PC-3 (cell line): ENCODE data around the gene WTAP. TPM values are rescaled to one million over a fixed set of nuclear protein-coding genes. Genes with fewer than 3 reads are reported as not detected.
A peak's percentile ranks its signal among the peaks of the same experiment; 100 is the strongest.

ENCODE experiments used
- ATAC-seq: fragments of 200-7000 bp; cut with Tn5 transposase; 2 replicates; pipeline ENCODE4 v1.9.1; 2020; ENCODE audit warnings: mild to moderate bottlenecking, moderate library complexity
- Bru-seq: library from RNA; stranded (reverse); fragments of 400-500 nt; gene quantifications from one replicate; lab custom pipeline; 2021; lab: Mats Ljungman, UMichigan
- BruChase-seq, 2 experiments: library from RNA; stranded (reverse); fragments of 400-500 nt; gene quantifications; one replicate each; lab custom pipeline; 2021; lab: Mats Ljungman, UMichigan
- BruUV-seq: library from RNA; stranded (reverse); fragments of 400-500 nt; replicated peaks from 2 replicates; lab custom pipeline; 2021; lab: Mats Ljungman, UMichigan
- CTCF ChIA-PET: fragments of 300-600 bp; sonication (Branson Sonifier 250); formaldehyde crosslinking; loops from one replicate; lab custom pipeline; 2022; ENCODE audit warnings: antibody characterized with exemption; lab: Charles Lee
- POLR2A ChIA-PET: fragments of 300-600 bp; sonication (Branson Sonifier 250); formaldehyde crosslinking; loops from one replicate; lab custom pipeline; 2022; ENCODE audit warnings: antibody characterized with exemption; ENCODE audit not compliant: unreplicated experiment; lab: Charles Lee
- DNase-seq: peaks from one replicate; pipeline ENCODE4 v3.0.0-alpha.2; 2015
- H2AFZ ChIP-seq: fragments of 300-600 bp; sonication (generic); 2 replicates; pipeline ENCODE4 v1.6.0; 2016; ENCODE audit warnings: antibody characterized with exemption, low read length
- H3F3A ChIP-seq: fragments of 300-600 bp; sonication (generic); one replicate; pipeline ENCODE4 v1.6.0; 2017; ENCODE audit warnings: antibody characterized with exemption, low read length, control low read depth, mild to moderate bottlenecking; ENCODE audit not compliant: unreplicated experiment
- H3K27ac ChIP-seq: fragments of 300-600 bp; sonication (generic); 2 replicates; pipeline ENCODE4 v1.5.1; 2016; ENCODE audit warnings: mild to moderate bottlenecking, low read length
- H3K27me3 ChIP-seq: fragments of 300-600 bp; sonication (generic); 2 replicates; pipeline ENCODE4 v1.6.1; 2016; ENCODE audit warnings: low read length, mixed read lengths
- H3K36me3 ChIP-seq: fragments of 300-600 bp; sonication (generic); 2 replicates; pipeline ENCODE4 v1.6.1; 2016; ENCODE audit warnings: low read depth, mixed run types, low read length, mixed read lengths
- H3K4me1 ChIP-seq: fragments of 300-600 bp; sonication (generic); 2 replicates; pipeline ENCODE4 v1.5.1; 2016; ENCODE audit warnings: low read length; ENCODE audit not compliant: insufficient read depth
- H3K4me2 ChIP-seq: fragments of 300-600 bp; sonication (generic); 2 replicates; pipeline ENCODE4 v1.6.0; 2016; ENCODE audit warnings: low read length
- H3K4me3 ChIP-seq: fragments of 300-600 bp; sonication (generic); 2 replicates; pipeline ENCODE4 v1.5.1; 2016; ENCODE audit warnings: mild to moderate bottlenecking, low read length, mixed read lengths
- H3K79me2 ChIP-seq: fragments of 300-600 bp; sonication (generic); 2 replicates; pipeline ENCODE4 v1.6.1; 2017; ENCODE audit warnings: low read length, mixed read lengths
- H3K9ac ChIP-seq: fragments of 300-600 bp; sonication (generic); 2 replicates; pipeline ENCODE4 v1.6.0; 2016; ENCODE audit warnings: mild to moderate bottlenecking, low read length
- H3K9me2 ChIP-seq: fragments of 300-600 bp; sonication (generic); replicated peaks from 2 replicates; pipeline ENCODE4 v1.6.1; 2016; ENCODE audit warnings: mixed run types, low read length, mixed read lengths
- H3K9me3 ChIP-seq: fragments of 300-600 bp; sonication (generic); 2 replicates; pipeline ENCODE4 v1.6.1; 2016; ENCODE audit warnings: low read length, mixed read lengths
- H4K20me1 ChIP-seq: fragments of 300-600 bp; sonication (generic); 2 replicates; pipeline ENCODE4 v1.6.1; 2016; ENCODE audit warnings: low read length, mixed read lengths
- EZH2 ChIP-seq: fragments of 300-600 bp; sonication (generic); IDR thresholded peaks from one replicate; pipeline ENCODE4 v1.6.1; 2017; ENCODE audit warnings: antibody characterized with exemption, mild to moderate bottlenecking, low read length; ENCODE audit not compliant: unreplicated experiment
- EZH2phosphoT487 ChIP-seq: fragments of 300-600 bp; sonication (generic); IDR thresholded peaks from 2 replicates; pipeline ENCODE4 v1.6.1; 2018; ENCODE audit warnings: mild to moderate bottlenecking, antibody characterized with exemption, low read length, borderline replicate concordance
- intact Hi-C: fragments of 100-400 bp; cut with micrococcal nuclease; formaldehyde crosslinking; loops from 2 replicates; pipeline ENCODE4 v1.9.0; 2023
- long read RNA-seq: library from polyadenylated mRNA; unstranded; transcript quantifications from one replicate; pipeline ENCODE4 v2.0.0, GENCODE V29; 2021; ENCODE audit not compliant: unreplicated experiment
- total RNA-seq: library from RNA; depleted of rRNA; stranded (reverse); fragments of >200 nt; gene quantifications from 2 replicates; pipeline ENCODE4 v1.2.3, GENCODE V29; 2014; rRNA removed
- TF ChIP-seq, protein P1 (sequence below): fragments of 300-600 bp; sonication (generic); conservative IDR thresholded peaks from 2 replicates; pipeline ENCODE4 v1.5.1; 2017; ENCODE audit warnings: antibody characterized with exemption, low read depth, mild to moderate bottlenecking, low read length

WTAP gene
- total RNA-seq = 50.8 and 54.5 TPM in 2 replicates
- Bru-seq, nascent RNA = percentile 91 among the genes with signal in this experiment
- percentile 91 among the genes with signal in this experiment for BruChase-seq, experiment 1, labeled RNA remaining after a 6-hour chase
- percentile 92 among the genes with signal in this experiment for BruChase-seq, experiment 2, labeled RNA remaining after a 2-hour chase
- long read RNA-seq, transcript WTAP-202 (8 exons, 3,656 nt) = minor isoform, 17 of 83 reads
- long read RNA-seq, transcript WTAP-201 (6 exons, 1,622 nt) = minor isoform, 17 of 83 reads
- long read RNA-seq, transcript WTAP-206 (8 exons, 2,109 nt) = major isoform, 31 of 83 reads
- long read RNA-seq, partial matches to known transcripts = 10 of 83 reads
- long read RNA-seq, other reads (novel, unspliced or antisense) = 4 of 83 reads

GRCh38 chr6:159726918-159727716 lies at the start of gene WTAP:
TSS of gene WTAP (plus strand) at chr6:159727506. CDS start at chr6:159736266, 8,760 bp downstream.
- ChIA-PET POLR2A (interaction anchor here (0.5 to 0.9 kb wide), 11 partner anchors 18 to 1319 kb away, joined by 3 to 11 read pairs (median 5); partner anchors contain the start of gene TCP1), CTCF (interaction anchor here (0.6 kb wide), 1 partner anchor 1304 kb away, joined by 3 read pairs; no protein-coding TSS in a partner anchor)
- Histone ChIP-seq H3K9me2 (no peaks in the 10 kb centered on the region), H3K9ac (peak within 1 kb of the TSS; percentile 97), H3K79me2 (peaks cover 95% of the 10 kb centered on the region), H4K20me1 (peaks cover 43% of the 10 kb centered on the region), H3K36me3 (peaks cover 15% of the 10 kb centered on the region; the same call in 1 of the 2 replicates), H3K4me3 (peak within 1 kb of the TSS; percentile 99), H3K27me3 (no peaks in the 10 kb centered on the region), H2AFZ (peak within 1 kb of the TSS; percentile 88), H3K4me1 (peaks cover 16% of the 10 kb centered on the region), H3K4me2 (peak within 1 kb of the TSS; percentile 89), H3F3A (no peaks in the 10 kb centered on the region), H3K27ac (peak within 1 kb of the TSS; percentile 96), H3K9me3 (no peaks in the 10 kb centered on the region)
- BruUV-seq = no TSS peak
- no peak for TF ChIP-seq EZH2
- TF ChIP-seq EZH2phosphoT487 = no peak
- TF ChIP-seq, protein P1, sequence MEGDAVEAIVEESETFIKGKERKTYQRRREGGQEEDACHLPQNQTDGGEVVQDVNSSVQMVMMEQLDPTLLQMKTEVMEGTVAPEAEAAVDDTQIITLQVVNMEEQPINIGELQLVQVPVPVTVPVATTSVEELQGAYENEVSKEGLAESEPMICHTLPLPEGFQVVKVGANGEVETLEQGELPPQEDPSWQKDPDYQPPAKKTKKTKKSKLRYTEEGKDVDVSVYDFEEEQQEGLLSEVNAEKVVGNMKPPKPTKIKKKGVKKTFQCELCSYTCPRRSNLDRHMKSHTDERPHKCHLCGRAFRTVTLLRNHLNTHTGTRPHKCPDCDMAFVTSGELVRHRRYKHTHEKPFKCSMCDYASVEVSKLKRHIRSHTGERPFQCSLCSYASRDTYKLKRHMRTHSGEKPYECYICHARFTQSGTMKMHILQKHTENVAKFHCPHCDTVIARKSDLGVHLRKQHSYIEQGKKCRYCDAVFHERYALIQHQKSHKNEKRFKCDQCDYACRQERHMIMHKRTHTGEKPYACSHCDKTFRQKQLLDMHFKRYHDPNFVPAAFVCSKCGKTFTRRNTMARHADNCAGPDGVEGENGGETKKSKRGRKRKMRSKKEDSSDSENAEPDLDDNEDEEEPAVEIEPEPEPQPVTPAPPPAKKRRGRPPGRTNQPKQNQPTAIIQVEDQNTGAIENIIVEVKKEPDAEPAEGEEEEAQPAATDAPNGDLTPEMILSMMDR = no peak
- ATAC-seq (peak; percentile 81), DNase-seq (peak; percentile 87)
- intact Hi-C loops = loop anchor here (1.0 to 2.0 kb wide), 3 partner anchors 32 to 62 kb away; partner anchors contain the start of gene TCP1

DNA sequence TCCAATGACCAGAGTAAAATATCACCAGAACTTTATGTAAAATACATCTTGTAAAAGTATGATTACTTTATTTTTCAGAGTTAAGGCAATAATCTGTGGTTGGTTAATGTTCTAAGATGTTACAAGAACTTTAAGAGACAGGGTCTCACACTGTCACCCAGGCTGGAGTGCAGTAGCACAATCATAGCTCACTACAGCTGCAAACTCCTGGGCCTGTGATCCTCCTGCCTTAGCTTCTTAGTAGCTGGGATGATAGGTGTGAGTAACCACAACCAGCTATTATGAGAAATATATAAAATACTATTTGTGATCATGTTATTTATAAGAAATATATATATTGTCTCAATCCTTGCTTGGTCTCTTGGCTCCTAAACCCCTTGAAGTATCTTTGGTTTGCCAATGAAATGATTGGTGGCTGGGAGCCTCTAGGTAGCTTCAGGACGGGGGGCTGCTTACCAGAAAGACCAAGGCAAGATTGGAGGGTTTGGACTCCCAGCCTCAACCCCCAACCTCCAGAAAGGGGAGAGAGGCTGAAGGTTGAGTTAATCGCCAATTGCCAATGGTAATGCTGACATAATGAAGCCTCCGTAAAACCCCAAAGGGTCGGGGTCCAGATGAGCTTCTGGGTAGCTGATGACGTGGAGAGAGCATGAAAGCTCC lies 49.7 kb upstream of the WTAP start:
- DNase-seq (no peak), ATAC-seq (no peak)
- Histone ChIP-seq H3K9me3 (no peaks in the 10 kb centered on the region), H2AFZ (no peak overlapping the region), H3K4me1 (peaks cover 4% of the 10 kb centered on the region; the same call in 1 of the 2 replicates), H3K4me2 (no peak overlapping the region), H3K79me2 (no peaks in the 10 kb centered on the region), H3K27me3 (no peaks in the 10 kb centered on the region), H3K27ac (no peak overlapping the region), H4K20me1 (no peaks in the 10 kb centered on the region), H3F3A (no peaks in the 10 kb centered on the region), H3K36me3 (no peaks in the 10 kb centered on the region; the same call in 1 of the 2 replicates), H3K9me2 (no peaks in the 10 kb centered on the region), H3K4me3 (no peak overlapping the region), H3K9ac (no peak overlapping the region)
- no peak for TF ChIP-seq EZH2
- intact Hi-C loops = no loop called here
- ChIA-PET POLR2A (no interaction called here), CTCF (no interaction called here)
- no TSS peak for BruUV-seq

DNA sequence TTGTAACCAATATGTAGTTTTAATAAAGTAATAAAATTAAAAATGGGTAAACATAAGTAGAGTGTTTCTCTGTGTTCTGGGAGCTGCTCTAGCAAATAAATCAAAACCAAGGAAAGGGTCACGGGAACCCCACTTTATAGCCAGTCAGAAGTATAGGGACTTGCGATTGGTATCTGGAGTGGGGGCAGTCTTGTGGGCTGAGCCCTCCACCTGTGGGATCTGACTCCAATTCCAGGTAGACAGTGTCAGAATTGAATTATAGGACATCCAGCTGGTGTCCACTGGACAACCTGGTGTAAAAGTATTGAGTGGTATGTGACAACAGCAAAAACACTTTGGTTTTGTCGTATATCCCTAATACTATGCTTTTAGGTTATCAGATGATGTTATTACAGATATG lies 48.7 kb upstream of the WTAP start:
- H2AFZ ChIP-seq = no peak overlapping the region
- no peak overlapping the region for H3K4me3 ChIP-seq
- ATAC-seq = no peak
- ChIA-PET CTCF (no interaction called here), POLR2A (no interaction called here)
- no peak overlapping the region for H3K27ac ChIP-seq
- no peaks in the 10 kb centered on the region for H3K27me3 ChIP-seq
- H3K9me3 ChIP-seq = no peaks in the 10 kb centered on the region
- H3K4me1 ChIP-seq = peaks cover 4% of the 10 kb centered on the region; the same call in 1 of the 2 replicates
- no TSS peak for BruUV-seq
- intact Hi-C loops = no loop called here
- no peak overlapping the region for H3K4me2 ChIP-seq
- no peaks in the 10 kb centered on the region for H3K79me2 ChIP-seq
- H4K20me1 ChIP-seq = no peaks in the 10 kb centered on the region
- no peaks in the 10 kb centered on the region; the same call in none of the 2 replicates for H3K36me3 ChIP-seq
- no peaks in the 10 kb centered on the region for H3K9me2 ChIP-seq
- DNase-seq = no peak
- no peak overlapping the region for H3K9ac ChIP-seq
- TF ChIP-seq EZH2 (no peak), EZH2phosphoT487 (no peak)
- TF ChIP-seq, protein P1 = no peak
- no peaks in the 10 kb centered on the region for H3F3A ChIP-seq
